Measurements from ENCODE around the gene ZNF317. TPM values are rescaled to one million over a fixed set of nuclear protein-coding genes. Genes with fewer than 3 reads are reported as not detected.
A peak's percentile ranks its signal among the peaks of the same experiment; 100 is the strongest.

Gene ZNF317
- total RNA-seq (10 to 100 TPM; 46.8 to 77.9 (median 51.2) TPM), total RNA-seq (79.3 to 146 (median 102) reads per million in 29 experiments)
- total RNA-seq (2013) = 48.5 TPM

DNA sequence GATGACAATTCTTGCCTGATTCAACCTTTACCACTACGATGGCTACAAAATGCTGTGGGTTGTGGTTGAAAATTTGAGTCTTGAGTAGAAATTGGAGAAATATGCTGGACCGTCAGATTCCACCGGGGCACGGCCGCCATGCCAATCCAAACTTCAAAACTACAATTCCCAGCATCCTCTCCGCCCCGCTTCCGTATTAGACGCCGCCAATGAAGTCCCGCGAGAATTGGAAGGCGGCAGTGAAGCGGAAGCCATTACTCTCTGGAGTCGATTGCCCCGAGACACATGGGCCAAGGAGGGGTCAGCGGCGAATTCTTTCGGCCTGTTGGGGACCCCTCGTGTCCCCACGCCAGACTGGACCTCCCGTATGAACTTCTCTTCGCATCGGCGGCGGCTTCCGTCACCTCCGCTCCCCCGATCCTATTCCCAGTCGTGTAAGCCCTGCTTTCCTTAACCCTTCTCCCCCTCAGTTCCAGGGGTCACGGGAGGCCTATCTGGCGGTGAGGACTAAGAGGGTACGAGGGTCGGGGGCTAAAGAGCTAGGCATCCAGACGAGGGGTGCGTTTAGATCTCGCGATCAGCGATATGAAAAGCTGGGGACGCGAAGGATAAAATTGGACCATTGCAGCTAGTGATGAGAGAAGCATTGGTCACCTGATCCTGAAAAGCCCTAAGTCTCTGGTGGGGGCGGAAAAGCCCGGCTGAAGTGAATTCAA lies at the start of gene ZNF317:
ZNF317 (plus strand) TSS at position 239 of the 716 bp plus-strand sequence. CDS start 15,620 bp downstream, outside the sequence.
- Histone ChIP-seq H3K4me3 (ENCODE audit: control insufficient read depth in 1 of 2, extremely low read depth in 1 of 2, low read length in 1 of 2) (peak within 1 kb of the TSS; percentile 88 to 92), H3K36me3 (ENCODE audit: control insufficient read depth in 2 of 2, extremely low read depth in 1 of 2, insufficient read depth in 1 of 2, low read length in 1 of 2) (peaks cover 4 to 11% of the 10 kb centered on the region in 2 donors), H3K9me3 (peaks cover 2% of the 10 kb centered on the region), H3K27me3 (replicated peaks in 1 of 2; ENCODE audit: control insufficient read depth in 2 of 2, extremely low read depth in 1 of 2, insufficient read depth in 2 of 2, low read length in 1 of 2) (no peaks in the 10 kb centered on the region), H3K27ac (ENCODE audit: low read length) (peak within 1 kb of the TSS; percentile 86), H3K4me1 (ENCODE audit: control insufficient read depth in 1 of 2, extremely low read depth in 1 of 2, insufficient read depth in 2 of 2, low read length in 2 of 2) (peaks cover 12 to 18% of the 10 kb centered on the region in 2 experiments)
- ChIA-PET POLR2A (no interaction called here), CTCF (no interaction called here)
- Mint-ChIP-seq H3K4me1 (peaks cover 37 to 59% (median 48%) of the 10 kb centered on the region in 3 donors), H3K27ac (peak within 1 kb of the TSS; percentile 95 to 98), H3K4me3 (peak within 1 kb of the TSS; percentile 97 to 99 (median 99)), H3K27me3 (peaks cover 0 to 3% of the 10 kb centered on the region in 2 donors), H3K36me3 (peaks cover 27% of the 10 kb centered on the region), H3K9me3 (peaks cover 6 to 10% (median 9%) of the 10 kb centered on the region in 3 donors)
- ATAC-seq (replicated peaks in 1 of 4) = peak; percentile 93 to 97 (median 96)
- peak; percentile 77 to 96 (median 88) for DNase-seq
- under 1% methylated on average over 32 of the region's 43 CpGs for WGBS (ENCODE audit: insufficient coverage)

GRCh38 chr19:9107375-9107774 lies 32.8 kb upstream of the ZNF317 start, which contains the start of gene OR7G2:
Gene OR7G2 (minus strand): TSS chr19:9107475. CDS start chr19:9103243, 4,232 bp downstream.
- ATAC-seq (replicated peaks in 1 of 4) (no peak), DNase-seq (no peak)
- peaks cover 19 to 32% of the 10 kb centered on the region in 2 donors for H3K27me3 Mint-ChIP-seq
- no peak within 1 kb of the TSS for H3K27ac Mint-ChIP-seq
- no peaks in the 10 kb centered on the region for H3K9me3 Mint-ChIP-seq
- H3K36me3 ChIP-seq (ENCODE audit: control insufficient read depth in 2 of 2, extremely low read depth in 1 of 2, insufficient read depth in 1 of 2, low read length in 1 of 2) = no peaks in the 10 kb centered on the region
- H3K4me1 Mint-ChIP-seq = no peaks in the 10 kb centered on the region
- ChIA-PET POLR2A (no interaction called here), CTCF (no interaction called here)
- H3K4me3 Mint-ChIP-seq = no peak within 1 kb of the TSS
- no peak within 1 kb of the TSS for H3K27ac ChIP-seq (ENCODE audit: low read length)
- no CpG with 5 or more reads among the region's 8 CpGs for WGBS (ENCODE audit: insufficient coverage)
- H3K9me3 ChIP-seq = no peaks in the 10 kb centered on the region
- H3K4me1 ChIP-seq (ENCODE audit: control insufficient read depth in 1 of 2, extremely low read depth in 1 of 2, insufficient read depth in 2 of 2, low read length in 2 of 2) = no peaks in the 10 kb centered on the region
- no peak within 1 kb of the TSS for H3K4me3 ChIP-seq (ENCODE audit: control insufficient read depth in 1 of 2, extremely low read depth in 1 of 2, low read length in 1 of 2)
- no peaks in the 10 kb centered on the region for H3K36me3 Mint-ChIP-seq
- peaks cover 0 to 22% of the 10 kb centered on the region in 2 experiments for H3K27me3 ChIP-seq (replicated peaks in 1 of 2; ENCODE audit: control insufficient read depth in 2 of 2, extremely low read depth in 1 of 2, insufficient read depth in 2 of 2, low read length in 1 of 2)

GRCh38 chr19:9109959-9110358 lies 30.2 kb upstream of the ZNF317 start:
- no peak overlapping the region for H3K27ac Mint-ChIP-seq
- POLR2A ChIA-PET = no interaction called here

DNA sequence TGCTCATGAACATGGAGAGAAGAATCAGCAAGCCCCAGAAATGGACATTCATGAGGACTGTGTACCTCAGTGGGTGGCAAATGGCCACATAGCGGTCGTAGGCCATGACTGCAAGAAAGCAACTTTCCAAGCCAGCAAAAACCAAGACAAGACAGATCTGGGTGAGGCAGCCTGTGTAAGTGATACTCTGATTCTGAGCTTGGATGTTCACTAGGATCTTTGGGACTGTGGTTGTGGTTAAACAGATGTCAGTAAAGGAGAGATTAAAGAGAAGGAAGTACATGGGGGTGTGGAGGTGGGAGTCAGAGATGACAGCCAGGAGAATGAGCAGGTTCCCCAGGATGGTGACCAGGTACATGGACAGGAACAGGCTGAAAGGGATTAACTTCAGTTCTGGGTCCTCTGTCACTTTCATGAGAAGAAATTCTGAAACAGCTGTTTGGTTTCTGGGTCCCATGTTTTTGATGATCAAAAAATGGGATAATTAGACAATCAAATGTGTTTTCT lies 24.8 kb upstream of the ZNF317 start, which contains the start of gene OR7G1:
OR7G1 (minus strand) TSS at position 457 of the 507 bp plus-strand sequence; CDS start at position 457, 0 bp downstream.
- Mint-ChIP-seq H3K9me3 (no peaks in the 10 kb centered on the region), H3K4me1 (no peaks in the 10 kb centered on the region), H3K27ac (no peak within 1 kb of the TSS), H3K4me3 (no peak within 1 kb of the TSS), H3K36me3 (no peaks in the 10 kb centered on the region), H3K27me3 (peaks cover 23 to 26% of the 10 kb centered on the region in 2 donors)
- CTCF ChIA-PET = interaction anchor here in 1 of 2 donors (0.5 kb wide), 1 partner anchor 848 kb away, joined by 4 read pairs; no protein-coding TSS in a partner anchor
- peaks cover 0 to 8% of the 10 kb centered on the region in 2 experiments for H3K27me3 ChIP-seq (replicated peaks in 1 of 2; ENCODE audit: control insufficient read depth in 2 of 2, extremely low read depth in 1 of 2, insufficient read depth in 2 of 2, low read length in 1 of 2)
- POLR2A ChIA-PET = no interaction called here
- no peak within 1 kb of the TSS for H3K4me3 ChIP-seq (ENCODE audit: control insufficient read depth in 1 of 2, extremely low read depth in 1 of 2, low read length in 1 of 2)
- WGBS (ENCODE audit: insufficient coverage) = 94% methylated on average over 2 of the region's 2 CpGs
- no peak within 1 kb of the TSS for H3K27ac ChIP-seq (ENCODE audit: low read length)
- H3K9me3 ChIP-seq = no peaks in the 10 kb centered on the region
- no peak for DNase-seq
- H3K36me3 ChIP-seq (ENCODE audit: control insufficient read depth in 2 of 2, extremely low read depth in 1 of 2, insufficient read depth in 1 of 2, low read length in 1 of 2) = no peaks in the 10 kb centered on the region
- ATAC-seq (replicated peaks in 1 of 4) = no peak
- H3K4me1 ChIP-seq (ENCODE audit: control insufficient read depth in 1 of 2, extremely low read depth in 1 of 2, insufficient read depth in 2 of 2, low read length in 2 of 2) = no peaks in the 10 kb centered on the region

More at GRCh38 chr19:9109959-9110358, 30.2 kb upstream of the ZNF317 start:
- Histone ChIP-seq H3K4me3 (ENCODE audit: control insufficient read depth in 1 of 2, extremely low read depth in 1 of 2, low read length in 1 of 2) (no peak overlapping the region), H3K9me3 (no peaks in the 10 kb centered on the region), H3K27ac (ENCODE audit: low read length) (no peak overlapping the region), H3K4me1 (ENCODE audit: control insufficient read depth in 1 of 2, extremely low read depth in 1 of 2, insufficient read depth in 2 of 2, low read length in 2 of 2) (no peaks in the 10 kb centered on the region), H3K27me3 (replicated peaks in 1 of 2; ENCODE audit: control insufficient read depth in 2 of 2, extremely low read depth in 1 of 2, insufficient read depth in 2 of 2, low read length in 1 of 2) (peaks cover 0 to 14% of the 10 kb centered on the region in 2 experiments), H3K36me3 (ENCODE audit: control insufficient read depth in 2 of 2, extremely low read depth in 1 of 2, insufficient read depth in 1 of 2, low read length in 1 of 2) (no peaks in the 10 kb centered on the region)
- ATAC-seq (replicated peaks in 1 of 4) (no peak), DNase-seq (no peak)
- H3K36me3 Mint-ChIP-seq = no peaks in the 10 kb centered on the region
- 86% methylated on average over 1 of the region's 2 CpGs for WGBS (ENCODE audit: insufficient coverage)
- CTCF ChIA-PET = no interaction called here
- H3K4me1 Mint-ChIP-seq = no peaks in the 10 kb centered on the region
- H3K4me3 Mint-ChIP-seq = no peak overlapping the region
- H3K9me3 Mint-ChIP-seq = no peaks in the 10 kb centered on the region
- H3K27me3 Mint-ChIP-seq = peaks cover 17 to 27% of the 10 kb centered on the region in 2 donors

GRCh38 chr19:9116547-9116946 lies 23.6 kb upstream of the ZNF317 start:
- H3K4me3 Mint-ChIP-seq = no peak overlapping the region
- no CpG with 5 or more reads among the region's 5 CpGs for WGBS (ENCODE audit: insufficient coverage)
- POLR2A ChIA-PET = no interaction called here

DNA sequence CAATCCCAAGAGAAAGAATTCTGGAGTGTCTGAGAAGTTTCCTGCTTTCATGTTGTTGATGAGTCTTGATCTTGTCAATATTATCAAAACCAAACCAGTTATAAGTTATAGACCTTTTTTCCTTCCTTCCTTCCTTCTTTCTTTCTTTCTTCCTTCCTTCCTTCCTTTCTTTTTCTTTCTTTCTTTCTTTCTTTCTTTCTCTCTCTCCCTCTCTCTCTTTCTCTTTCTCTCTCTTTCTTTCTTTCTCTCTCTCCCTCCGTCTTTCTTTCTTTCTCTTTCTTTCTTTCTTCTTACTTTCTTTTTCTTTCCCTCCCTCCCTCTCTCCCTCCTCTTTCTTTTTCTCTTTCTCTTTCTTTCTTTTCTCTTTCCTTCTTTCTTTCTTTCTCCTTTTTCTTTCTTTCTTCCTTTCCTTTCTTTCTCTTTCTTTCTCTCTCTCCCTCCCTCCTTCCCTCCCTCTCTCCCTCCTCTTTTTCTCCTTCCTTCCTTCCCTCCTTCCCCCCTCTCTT lies 13.2 kb upstream of the ZNF317 start, which contains the start of gene OR7G3:
OR7G3 (minus strand) TSS at position 51 of the 506 bp plus-strand sequence; CDS start at position 51, 0 bp downstream.
- ATAC-seq (replicated peaks in 1 of 4) (no peak), DNase-seq (no peak)
- WGBS (ENCODE audit: insufficient coverage) = 100% methylated on average over 1 of the region's 1 CpG
- Mint-ChIP-seq H3K4me3 (no peak within 1 kb of the TSS), H3K9me3 (no peaks in the 10 kb centered on the region), H3K36me3 (no peaks in the 10 kb centered on the region), H3K27me3 (peaks cover 24 to 30% of the 10 kb centered on the region in 2 donors), H3K27ac (peak within 1 kb of the TSS in 1 of 2 donors; percentile 13), H3K4me1 (peaks cover 0 to 6% (median 2%) of the 10 kb centered on the region in 3 donors)
- peaks cover 0 to 33% of the 10 kb centered on the region in 2 experiments for H3K27me3 ChIP-seq (replicated peaks in 1 of 2; ENCODE audit: control insufficient read depth in 2 of 2, extremely low read depth in 1 of 2, insufficient read depth in 2 of 2, low read length in 1 of 2)
- no peaks in the 10 kb centered on the region for H3K4me1 ChIP-seq (ENCODE audit: control insufficient read depth in 1 of 2, extremely low read depth in 1 of 2, insufficient read depth in 2 of 2, low read length in 2 of 2)
- no peaks in the 10 kb centered on the region for H3K36me3 ChIP-seq (ENCODE audit: control insufficient read depth in 2 of 2, extremely low read depth in 1 of 2, insufficient read depth in 1 of 2, low read length in 1 of 2)
- no peaks in the 10 kb centered on the region for H3K9me3 ChIP-seq
- ChIA-PET POLR2A (no interaction called here), CTCF (no interaction called here)
- H3K4me3 ChIP-seq (ENCODE audit: control insufficient read depth in 1 of 2, extremely low read depth in 1 of 2, low read length in 1 of 2) = no peak within 1 kb of the TSS
- no peak within 1 kb of the TSS for H3K27ac ChIP-seq (ENCODE audit: low read length)

More at GRCh38 chr19:9116547-9116946, 23.6 kb upstream of the ZNF317 start:
- H3K36me3 ChIP-seq (ENCODE audit: control insufficient read depth in 2 of 2, extremely low read depth in 1 of 2, insufficient read depth in 1 of 2, low read length in 1 of 2) = no peaks in the 10 kb centered on the region
- H3K4me3 ChIP-seq (ENCODE audit: control insufficient read depth in 1 of 2, extremely low read depth in 1 of 2, low read length in 1 of 2) = no peak overlapping the region
- Mint-ChIP-seq H3K36me3 (no peaks in the 10 kb centered on the region), H3K4me1 (no peaks in the 10 kb centered on the region), H3K9me3 (no peaks in the 10 kb centered on the region), H3K27ac (no peak overlapping the region), H3K27me3 (peaks cover 25 to 31% of the 10 kb centered on the region in 2 donors)
- no peak overlapping the region for H3K27ac ChIP-seq (ENCODE audit: low read length)
- no peaks in the 10 kb centered on the region for H3K9me3 ChIP-seq
- CTCF ChIA-PET = no interaction called here
- peaks cover 0 to 8% of the 10 kb centered on the region in 2 experiments for H3K27me3 ChIP-seq (replicated peaks in 1 of 2; ENCODE audit: control insufficient read depth in 2 of 2, extremely low read depth in 1 of 2, insufficient read depth in 2 of 2, low read length in 1 of 2)
- no peak for ATAC-seq (replicated peaks in 1 of 4)
- DNase-seq = no peak
- no peaks in the 10 kb centered on the region for H3K4me1 ChIP-seq (ENCODE audit: control insufficient read depth in 1 of 2, extremely low read depth in 1 of 2, insufficient read depth in 2 of 2, low read length in 2 of 2)

Data from T-cell (primary cell).